Measurements from ENCODE around the gene NELL1. TPM values are rescaled to one million over a fixed set of nuclear protein-coding genes. Genes with fewer than 3 reads are reported as not detected.

Gene NELL1
- 0.19 and 0.25 TPM in 2 replicates for total RNA-seq (2014; rRNA removed; shearing (Covaris generic); ENCODE audit: low replicate concordance)

DNA sequence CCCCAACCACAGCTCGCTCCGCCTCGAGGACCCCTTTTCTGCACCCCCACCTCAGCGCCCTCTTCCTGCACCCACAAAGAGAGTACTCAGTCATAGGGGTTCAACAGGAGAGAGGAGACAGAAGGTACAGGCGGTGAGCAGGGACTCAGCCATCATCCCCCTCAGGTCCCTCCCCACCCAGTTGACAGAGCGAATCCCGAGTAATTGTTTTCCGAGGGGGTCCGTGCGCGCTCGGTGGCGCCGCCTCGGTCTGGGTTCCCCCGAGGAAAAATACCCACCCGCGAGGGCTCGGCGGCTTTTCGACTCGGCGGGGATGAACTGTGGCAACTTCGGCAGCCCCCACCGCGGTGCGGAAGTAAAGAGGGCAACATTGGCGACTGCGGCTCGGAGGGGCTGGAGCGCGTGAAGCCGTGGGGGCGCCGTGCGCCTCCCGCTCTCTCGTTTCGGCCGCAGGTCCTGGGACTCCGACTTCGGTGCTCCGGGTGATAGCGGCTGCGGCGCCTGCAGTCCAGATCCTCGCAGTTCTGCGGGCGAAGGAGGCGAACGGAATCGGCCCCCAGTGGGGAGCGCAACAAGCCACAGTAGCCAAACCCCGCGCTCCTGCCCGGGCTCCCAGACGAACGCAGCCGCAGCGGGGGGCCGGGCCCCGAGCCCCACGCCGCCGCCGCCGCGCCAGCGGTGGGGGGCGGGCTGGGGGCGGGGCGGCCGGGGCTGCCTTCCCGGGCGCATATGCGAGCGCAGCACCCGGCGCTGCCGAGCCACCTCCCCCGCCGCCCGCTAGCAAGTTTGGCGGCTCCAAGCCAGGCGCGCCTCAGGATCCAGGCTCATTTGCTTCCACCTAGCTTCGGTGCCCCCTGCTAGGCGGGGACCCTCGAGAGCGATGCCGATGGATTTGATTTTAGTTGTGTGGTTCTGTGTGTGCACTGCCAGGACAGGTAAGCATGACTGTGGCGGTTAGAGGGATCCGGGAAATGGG is at the start of gene NELL1:
Gene NELL1, plus strand, starts transcription at position 743 of the 976 bp plus-strand sequence.
- Histone ChIP-seq H3K9ac (ENCODE audit: low read length) (no peak within 1 kb of the TSS), H3K4me2 (ENCODE audit: low read depth, low read length, poor library complexity, severe bottlenecking) (no peak within 1 kb of the TSS), H2AFZ (ENCODE audit: low read length) (no peak within 1 kb of the TSS), H3K9me3 (ENCODE audit: low read length) (no peaks in the 10 kb centered on the region), H4K20me1 (ENCODE audit: insufficient read depth, low read depth, low read length) (no peaks in the 10 kb centered on the region), H3K4me1 (ENCODE audit: low read length) (no peaks in the 10 kb centered on the region), H3K9me2 (replicated peaks; ENCODE audit: insufficient read depth, low read length) (no peaks in the 10 kb centered on the region), H3K36me3 (ENCODE audit: insufficient read depth, low read length) (no peaks in the 10 kb centered on the region), H3K27ac (ENCODE audit: low read length) (no peak within 1 kb of the TSS), H3K4me3 (ENCODE audit: low read length) (no peak within 1 kb of the TSS), H3K79me2 (ENCODE audit: low read length) (no peaks in the 10 kb centered on the region), H3K27me3 (ENCODE audit: low read length) (no peaks in the 10 kb centered on the region)
- no peak for DNase-seq

DNA sequence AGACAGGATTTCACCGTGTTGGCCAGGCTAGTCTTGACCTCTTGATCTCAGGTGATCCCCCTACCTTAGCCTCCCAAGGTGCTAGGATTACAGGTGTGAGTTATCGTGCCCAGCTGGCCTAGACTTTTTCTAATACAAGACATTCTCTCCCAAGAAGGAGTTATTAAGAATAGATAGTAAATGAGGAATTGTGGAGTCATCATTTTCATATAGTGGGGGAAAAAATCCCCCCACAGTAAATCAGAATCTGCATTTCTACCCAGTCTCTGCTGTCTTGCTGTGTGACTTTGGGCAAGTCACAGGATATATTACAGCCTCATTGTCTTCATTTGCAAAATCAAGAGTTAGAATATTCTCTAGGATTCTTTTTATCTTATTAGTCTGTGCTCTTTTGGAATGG is 48.4 kb upstream of the NELL1 start:
- H3K9ac ChIP-seq (ENCODE audit: low read length) = no peak overlapping the region
- no peak overlapping the region for H3K4me3 ChIP-seq (ENCODE audit: low read length)
- H3K4me1 ChIP-seq (ENCODE audit: low read length) = peaks cover 13% of the 10 kb centered on the region
- H3K4me2 ChIP-seq (ENCODE audit: low read depth, low read length, poor library complexity, severe bottlenecking) = no peak overlapping the region
- H3K9me2 ChIP-seq (replicated peaks; ENCODE audit: insufficient read depth, low read length) = no peaks in the 10 kb centered on the region
- H3K79me2 ChIP-seq (ENCODE audit: low read length) = no peaks in the 10 kb centered on the region
- no peak overlapping the region for H3K27ac ChIP-seq (ENCODE audit: low read length)
- no peaks in the 10 kb centered on the region for H3K27me3 ChIP-seq (ENCODE audit: low read length)
- H2AFZ ChIP-seq (ENCODE audit: low read length) = no peak overlapping the region
- H3K36me3 ChIP-seq (ENCODE audit: insufficient read depth, low read length) = no peaks in the 10 kb centered on the region
- no peaks in the 10 kb centered on the region for H3K9me3 ChIP-seq (ENCODE audit: low read length)
- H4K20me1 ChIP-seq (ENCODE audit: insufficient read depth, low read depth, low read length) = no peaks in the 10 kb centered on the region
- no peak for DNase-seq

DNA sequence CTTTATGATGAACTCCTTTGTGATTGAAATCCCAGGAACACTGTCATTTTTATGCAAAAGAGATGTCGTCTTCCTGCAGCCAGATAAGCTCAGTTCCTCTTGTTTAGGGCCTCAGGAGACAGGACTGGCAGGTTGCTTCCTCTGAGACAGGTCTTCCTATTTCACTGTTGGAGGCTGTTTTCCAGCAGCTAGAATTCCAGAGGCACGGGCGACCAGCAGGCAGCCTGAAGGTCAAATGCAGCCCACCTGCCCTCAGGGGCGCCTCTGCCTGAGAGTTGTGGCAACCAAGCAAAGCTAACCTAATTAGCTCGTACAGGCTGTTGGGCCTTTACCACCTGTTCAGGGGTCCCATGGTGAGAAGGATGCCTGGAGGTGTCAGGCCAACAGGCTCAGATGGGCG is 47.7 kb upstream of the NELL1 start:
- no peak overlapping the region for H3K4me3 ChIP-seq (ENCODE audit: low read length)
- H3K27me3 ChIP-seq (ENCODE audit: low read length) = no peaks in the 10 kb centered on the region
- H3K9ac ChIP-seq (ENCODE audit: low read length) = no peak overlapping the region
- no peak overlapping the region for H3K27ac ChIP-seq (ENCODE audit: low read length)
- no peak overlapping the region for H3K4me2 ChIP-seq (ENCODE audit: low read depth, low read length, poor library complexity, severe bottlenecking)
- no peaks in the 10 kb centered on the region for H4K20me1 ChIP-seq (ENCODE audit: insufficient read depth, low read depth, low read length)
- no peak overlapping the region for H2AFZ ChIP-seq (ENCODE audit: low read length)
- H3K9me2 ChIP-seq (replicated peaks; ENCODE audit: insufficient read depth, low read length) = no peaks in the 10 kb centered on the region
- DNase-seq = no peak
- H3K79me2 ChIP-seq (ENCODE audit: low read length) = no peaks in the 10 kb centered on the region
- peaks cover 13% of the 10 kb centered on the region for H3K4me1 ChIP-seq (ENCODE audit: low read length)
- no peaks in the 10 kb centered on the region for H3K36me3 ChIP-seq (ENCODE audit: insufficient read depth, low read length)
- no peaks in the 10 kb centered on the region for H3K9me3 ChIP-seq (ENCODE audit: low read length)

DNA sequence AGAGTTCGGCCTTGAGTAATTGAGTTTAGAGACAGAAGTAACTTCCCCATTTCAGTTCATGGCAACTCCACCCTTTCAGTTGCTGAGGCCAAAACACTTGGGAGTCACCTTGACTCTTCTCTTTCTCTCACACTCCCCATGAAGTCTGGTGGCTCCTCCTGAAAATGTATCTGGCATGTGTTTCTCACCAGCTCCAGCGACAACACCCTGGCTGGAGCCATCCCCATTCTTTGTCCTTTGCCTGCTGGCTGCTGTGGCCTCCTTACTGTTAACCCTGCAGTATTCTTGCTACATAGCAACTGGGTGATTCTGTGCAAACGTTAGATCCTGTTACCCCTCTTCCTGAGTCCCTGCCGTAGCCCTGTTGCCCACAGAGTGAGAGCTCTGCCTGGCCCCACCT is 46.1 kb upstream of the NELL1 start:
- H3K9me3 ChIP-seq (ENCODE audit: low read length) = no peaks in the 10 kb centered on the region
- H3K36me3 ChIP-seq (ENCODE audit: insufficient read depth, low read length) = no peaks in the 10 kb centered on the region
- peak; percentile 50 for DNase-seq
- no peaks in the 10 kb centered on the region for H3K79me2 ChIP-seq (ENCODE audit: low read length)
- H3K9ac ChIP-seq (ENCODE audit: low read length) = no peak overlapping the region
- H3K4me3 ChIP-seq (ENCODE audit: low read length) = no peak overlapping the region
- H3K4me2 ChIP-seq (ENCODE audit: low read depth, low read length, poor library complexity, severe bottlenecking) = no peak overlapping the region
- H3K9me2 ChIP-seq (replicated peaks; ENCODE audit: insufficient read depth, low read length) = no peaks in the 10 kb centered on the region
- peaks cover 28% of the 10 kb centered on the region for H3K4me1 ChIP-seq (ENCODE audit: low read length)
- H4K20me1 ChIP-seq (ENCODE audit: insufficient read depth, low read depth, low read length) = no peaks in the 10 kb centered on the region
- no peak overlapping the region for H2AFZ ChIP-seq (ENCODE audit: low read length)
- H3K27me3 ChIP-seq (ENCODE audit: low read length) = no peaks in the 10 kb centered on the region
- no peak overlapping the region for H3K27ac ChIP-seq (ENCODE audit: low read length)

DNA sequence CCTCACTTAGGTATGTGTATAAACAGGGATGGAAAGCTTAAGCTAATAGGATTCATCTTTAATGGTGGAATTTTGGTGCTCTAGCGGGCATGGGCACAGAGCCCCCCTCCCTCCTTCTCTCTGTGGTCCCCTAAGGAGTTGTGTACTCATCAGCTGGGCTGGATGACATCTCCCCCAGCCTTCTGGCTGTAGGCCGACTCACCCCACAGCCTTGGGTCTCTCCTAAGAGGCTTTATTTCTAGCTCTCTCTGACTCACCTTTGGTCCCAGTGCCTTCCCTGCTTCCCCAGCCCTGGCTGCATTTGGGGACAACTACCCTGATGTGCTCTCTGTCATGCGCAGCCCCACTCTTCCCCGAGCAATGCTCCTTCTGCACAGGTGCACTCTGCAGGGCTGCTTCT is 43.1 kb upstream of the NELL1 start:
- no peak for DNase-seq
- H3K4me1 ChIP-seq (ENCODE audit: low read length) = peaks cover 33% of the 10 kb centered on the region
- H3K27ac ChIP-seq (ENCODE audit: low read length) = no peak overlapping the region
- no peaks in the 10 kb centered on the region for H3K9me3 ChIP-seq (ENCODE audit: low read length)
- H3K79me2 ChIP-seq (ENCODE audit: low read length) = no peaks in the 10 kb centered on the region
- no peaks in the 10 kb centered on the region for H4K20me1 ChIP-seq (ENCODE audit: insufficient read depth, low read depth, low read length)
- no peak overlapping the region for H2AFZ ChIP-seq (ENCODE audit: low read length)
- no peak overlapping the region for H3K9ac ChIP-seq (ENCODE audit: low read length)
- H3K27me3 ChIP-seq (ENCODE audit: low read length) = no peaks in the 10 kb centered on the region
- no peaks in the 10 kb centered on the region for H3K9me2 ChIP-seq (replicated peaks; ENCODE audit: insufficient read depth, low read length)
- no peaks in the 10 kb centered on the region for H3K36me3 ChIP-seq (ENCODE audit: insufficient read depth, low read length)
- peak overlapping the region; percentile 22 for H3K4me2 ChIP-seq (ENCODE audit: low read depth, low read length, poor library complexity, severe bottlenecking)
- no peak overlapping the region for H3K4me3 ChIP-seq (ENCODE audit: low read length)

DNA sequence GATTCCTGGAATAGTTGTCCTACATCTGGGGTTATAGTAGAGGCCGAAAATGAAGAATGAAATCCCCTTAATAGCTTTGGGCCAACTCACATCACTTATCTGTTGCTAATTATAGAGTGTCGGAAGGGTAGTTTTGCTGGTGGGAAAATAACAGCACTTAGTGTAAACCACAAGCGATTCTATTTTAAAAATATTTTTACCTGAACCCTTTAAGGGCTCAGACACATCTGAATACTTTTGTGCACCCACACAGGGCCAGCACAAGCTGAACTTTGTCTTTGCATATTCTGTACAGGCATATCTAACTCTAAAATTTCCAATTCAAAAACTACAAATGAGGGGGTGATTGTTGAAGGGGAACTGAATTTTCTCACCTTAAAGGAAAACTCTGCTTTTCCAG is 42.4 kb upstream of the NELL1 start:
- Histone ChIP-seq H3K9me2 (replicated peaks; ENCODE audit: insufficient read depth, low read length) (no peaks in the 10 kb centered on the region), H3K36me3 (ENCODE audit: insufficient read depth, low read length) (no peaks in the 10 kb centered on the region), H3K27ac (ENCODE audit: low read length) (no peak overlapping the region), H2AFZ (ENCODE audit: low read length) (no peak overlapping the region), H3K9me3 (ENCODE audit: low read length) (no peaks in the 10 kb centered on the region), H3K4me3 (ENCODE audit: low read length) (no peak overlapping the region), H3K4me2 (ENCODE audit: low read depth, low read length, poor library complexity, severe bottlenecking) (peak overlapping the region; percentile 22), H4K20me1 (ENCODE audit: insufficient read depth, low read depth, low read length) (no peaks in the 10 kb centered on the region), H3K4me1 (ENCODE audit: low read length) (peaks cover 29% of the 10 kb centered on the region), H3K79me2 (ENCODE audit: low read length) (no peaks in the 10 kb centered on the region), H3K27me3 (ENCODE audit: low read length) (no peaks in the 10 kb centered on the region), H3K9ac (ENCODE audit: low read length) (no peak overlapping the region)
- DNase-seq = no peak

DNA sequence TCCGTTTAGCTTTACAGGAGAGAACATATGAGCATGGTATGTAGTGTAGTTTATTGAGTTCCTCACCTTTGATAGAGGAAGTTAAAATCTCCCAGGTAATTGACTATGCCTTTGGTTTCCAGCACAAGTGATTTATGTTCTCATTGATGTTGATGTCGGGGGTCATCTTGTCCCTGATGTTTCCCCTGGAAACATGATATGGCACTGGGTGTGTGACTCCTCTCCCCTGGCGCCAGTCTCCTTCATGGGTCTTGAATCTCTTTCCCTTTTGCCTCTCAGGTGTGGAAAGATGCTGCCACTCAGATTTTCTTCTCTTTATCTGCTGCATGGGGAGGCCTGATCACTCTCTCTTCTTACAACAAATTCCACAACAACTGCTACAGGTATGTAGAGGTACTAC is 41.7 kb upstream of the NELL1 start:
- Histone ChIP-seq H3K27me3 (ENCODE audit: low read length) (no peaks in the 10 kb centered on the region), H2AFZ (ENCODE audit: low read length) (no peak overlapping the region), H3K36me3 (ENCODE audit: insufficient read depth, low read length) (no peaks in the 10 kb centered on the region), H3K4me3 (ENCODE audit: low read length) (no peak overlapping the region), H3K4me1 (ENCODE audit: low read length) (peaks cover 29% of the 10 kb centered on the region), H3K79me2 (ENCODE audit: low read length) (no peaks in the 10 kb centered on the region), H3K9ac (ENCODE audit: low read length) (no peak overlapping the region), H4K20me1 (ENCODE audit: insufficient read depth, low read depth, low read length) (no peaks in the 10 kb centered on the region), H3K4me2 (ENCODE audit: low read depth, low read length, poor library complexity, severe bottlenecking) (no peak overlapping the region), H3K9me2 (replicated peaks; ENCODE audit: insufficient read depth, low read length) (no peaks in the 10 kb centered on the region), H3K27ac (ENCODE audit: low read length) (no peak overlapping the region), H3K9me3 (ENCODE audit: low read length) (no peaks in the 10 kb centered on the region)
- DNase-seq = no peak

DNA sequence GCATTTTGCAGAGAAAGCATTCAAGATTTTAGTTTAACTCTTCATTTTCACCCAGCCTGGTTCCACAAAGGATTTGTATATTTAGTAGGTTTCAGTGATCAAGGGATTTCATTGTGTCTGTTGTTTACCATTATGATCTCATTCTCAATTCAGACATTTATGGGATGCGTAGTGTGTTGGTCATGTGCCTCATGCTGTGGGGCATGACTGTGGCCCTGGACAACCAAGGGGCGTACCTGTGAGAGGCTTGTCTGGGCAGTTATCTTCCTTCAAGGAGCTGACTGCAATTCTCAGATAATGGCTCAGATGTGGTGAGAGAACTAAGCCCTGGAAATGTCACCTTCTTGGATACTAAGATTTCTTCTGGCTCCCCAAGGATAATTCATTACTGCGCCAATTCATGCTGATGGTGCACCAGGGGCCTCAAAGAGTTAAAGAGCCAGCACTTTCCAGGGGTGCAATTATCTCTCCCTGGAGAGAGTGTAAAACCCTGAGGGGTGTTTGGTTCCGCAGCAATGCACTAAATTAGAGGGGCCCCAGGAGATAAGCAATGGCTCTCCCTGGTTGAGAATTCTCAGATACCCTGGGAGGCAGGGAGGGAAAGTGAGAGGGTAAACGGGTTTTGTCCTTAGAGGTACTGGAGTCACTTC is 37.7 kb upstream of the NELL1 start:
- Histone ChIP-seq H3K36me3 (ENCODE audit: insufficient read depth, low read length) (no peaks in the 10 kb centered on the region), H3K27me3 (ENCODE audit: low read length) (no peaks in the 10 kb centered on the region), H2AFZ (ENCODE audit: low read length) (no peak overlapping the region), H3K9me2 (replicated peaks; ENCODE audit: insufficient read depth, low read length) (no peaks in the 10 kb centered on the region), H3K4me2 (ENCODE audit: low read depth, low read length, poor library complexity, severe bottlenecking) (no peak overlapping the region), H4K20me1 (ENCODE audit: insufficient read depth, low read depth, low read length) (no peaks in the 10 kb centered on the region), H3K4me3 (ENCODE audit: low read length) (no peak overlapping the region), H3K4me1 (ENCODE audit: low read length) (peaks cover 21% of the 10 kb centered on the region), H3K79me2 (ENCODE audit: low read length) (no peaks in the 10 kb centered on the region), H3K9me3 (ENCODE audit: low read length) (no peaks in the 10 kb centered on the region), H3K9ac (ENCODE audit: low read length) (no peak overlapping the region), H3K27ac (ENCODE audit: low read length) (no peak overlapping the region)
- no peak for DNase-seq

Measured in Karpas-422 (cell line).